ENCODE measurements around the gene ANG.

- TF ChIP-seq CTCF (conservative IDR thresholded peaks at IDR 0.05; ENCODE audit: low read depth, low read length) (no peak), EZH2 (IDR thresholded peaks at IDR 0.05; ENCODE audit: borderline replicate concordance, low read depth, low read length, poor library complexity, severe bottlenecking) (no peak)
Measured at GRCh38 chr14:20645481-20645880, 43.1 kb upstream of the ANG start.

All from A673 (cell line).